Psoas muscle (tissue), 8 donors: ENCODE data around the gene NFIB. TPM values are rescaled to one million over a fixed set of nuclear protein-coding genes. Genes with fewer than 3 reads are reported as not detected.

Experiments used
- ATAC-seq, 4 donors: fragments of 200-7000 bp; cut with Tn5 transposase; one replicate each; pipeline ENCODE4 v1.9.1; 2020; ENCODE audit warnings: moderate library complexity in 3 of 4, mild to moderate bottlenecking in 2 of 4
- DNase-seq, 2 donors: peaks; one replicate each; pipeline ENCODE4 v3.0.0-alpha.2; 2020
- H3K27ac ChIP-seq: fragments of 200-600 bp; one replicate; pipeline ENCODE4 v1.8.0; 2022
- H3K27me3 ChIP-seq, 3 donors: fragments of 200-600 bp in 1 of 3; one replicate each; pipeline versions ENCODE4 v1.6.1 to v1.8.0; 2013 to 2022; ENCODE audit warnings: low read length in 2 of 3, mild to moderate bottlenecking in 2 of 3, moderate library complexity in 1 of 3; ENCODE audit not compliant: insufficient read depth in 3 of 3
- H3K36me3 ChIP-seq, 2 donors: fragments of 200-600 bp in 1 of 2; one replicate each; pipeline versions ENCODE4 v1.6.1 to v1.8.0; 2013 to 2022; ENCODE audit warnings: low read depth in 1 of 2, mild to moderate bottlenecking in 1 of 2, moderate library complexity in 1 of 2; ENCODE audit not compliant: insufficient read depth in 1 of 2
- H3K4me1 ChIP-seq: fragments of 200-600 bp; one replicate; pipeline ENCODE4 v1.8.0; 2022
- H3K4me3 ChIP-seq: fragments of 200-600 bp; one replicate; pipeline ENCODE4 v1.8.0; 2022; ENCODE audit warnings: mild to moderate bottlenecking
- H3K9me3 ChIP-seq: fragments of 200-600 bp; one replicate; pipeline ENCODE4 v1.8.0; 2022
- CTCF ChIP-seq: fragments of 200-600 bp; IDR thresholded peaks from one replicate; pipeline ENCODE4 v1.8.0; 2022; ENCODE audit warnings: antibody characterized with exemption
- WGBS, 3 donors: extraction: QIAGEN DNeasy Blood & Tissue Kit; methylation state at CpG; one replicate each; pipeline versions ENCODE4 v1.1.6 to v1.1.7; 2013; 5-methylcytosine and 5-hydroxymethylcytosine counted together
- intact Hi-C, 2 donors: fragments of 100-400 bp; cut with DNase I; formaldehyde crosslinking; loops; one replicate each; pipeline versions ENCODE4 v1.11.0 to v1.14.2; 2022
- polyA plus RNA-seq, 3 donors: library from polyadenylated mRNA; stranded (reverse); fragments of 200-250 nt; gene quantifications; one replicate each; pipeline ENCODE4 v1.2.3, GENCODE V29; 2013
- total RNA-seq, 4 donors: library from RNA; stranded (reverse); fragmentation: NEBNext Ultra II Directional in 2 of 4; extraction: Animal tissue kit (Norgen Biotek cat#: 25700) in 2 of 4; gene quantifications; one replicate each; pipeline versions ENCODE4 v1.2.1 to v1.2.4, GENCODE V29; 2021 to 2023
- donor health status: healthy with polysubstance abuse.
- donor health status: DM: no; HTN: no; CAD: no; lungs with moderate emphysema.
- donor health status: Bipolar disorder and iron deficiency.
- donor health status: healthy.
- donor health status: DM: yes; HTN: yes; CAD: no.
- donor health status: DM: no; HTN: no; CAD: no.
- donor health status: DM: no; HTN: no; CAD: no.
- donor health status: DM: yes; HTN: yes; CAD: no.

NFIB gene
- total and polyA plus RNA-seq, 7 donors = 5.8 to 65.1 (median 35.0) TPM

GRCh38 chr9:14106699-14107098, 207.2 kb downstream of the NFIB start:
- 90 to 94% (median 94%) methylated on average over 2 of the region's 2 CpGs for WGBS, 3 donors
- H3K9me3 ChIP-seq = no peaks in the 10 kb centered on the region
- no peaks in the 10 kb centered on the region for H3K27me3 ChIP-seq
- ATAC-seq (no peak), DNase-seq (no peak)
- peaks cover 11% of the 10 kb centered on the region for H3K4me1 ChIP-seq
- peaks cover 0 to 19% of the 10 kb centered on the region in 2 donors for H3K36me3 ChIP-seq
- no peak overlapping the region for H3K27ac ChIP-seq
- TF ChIP-seq CTCF = no peak
- H3K4me3 ChIP-seq = no peak overlapping the region
- intact Hi-C loops = no loop called here

DNA sequence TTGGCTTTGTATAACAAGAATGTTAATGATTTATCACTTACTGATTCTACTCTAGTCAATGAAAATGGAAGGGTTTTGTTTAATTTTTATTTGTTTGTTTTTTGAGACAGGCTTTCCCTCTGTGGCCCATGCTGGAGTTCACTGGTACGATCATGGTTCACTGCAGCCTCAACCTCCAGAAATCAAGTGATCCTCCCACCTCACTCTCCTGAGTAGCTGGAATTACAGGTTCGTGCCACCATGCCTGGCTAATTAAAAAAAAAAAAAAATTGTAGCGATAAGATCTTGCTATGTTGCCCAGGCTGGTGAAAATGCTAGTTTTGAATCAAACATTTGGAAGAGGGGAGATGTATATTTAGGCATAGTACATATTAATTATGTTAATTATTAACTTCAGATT, 209.4 kb downstream of the NFIB start:
- 94 to 100% (median 95%) methylated on average over 3 of the region's 3 CpGs for WGBS, 3 donors
- Histone ChIP-seq H3K9me3 (no peaks in the 10 kb centered on the region), H3K36me3 (no peaks in the 10 kb centered on the region), H3K4me3 (no peak overlapping the region), H3K27me3 (no peaks in the 10 kb centered on the region), H3K4me1 (peaks cover 14% of the 10 kb centered on the region), H3K27ac (no peak overlapping the region)
- intact Hi-C loops = no loop called here
- no peak for TF ChIP-seq CTCF
- no peak for DNase-seq
- ATAC-seq = no peak

DNA sequence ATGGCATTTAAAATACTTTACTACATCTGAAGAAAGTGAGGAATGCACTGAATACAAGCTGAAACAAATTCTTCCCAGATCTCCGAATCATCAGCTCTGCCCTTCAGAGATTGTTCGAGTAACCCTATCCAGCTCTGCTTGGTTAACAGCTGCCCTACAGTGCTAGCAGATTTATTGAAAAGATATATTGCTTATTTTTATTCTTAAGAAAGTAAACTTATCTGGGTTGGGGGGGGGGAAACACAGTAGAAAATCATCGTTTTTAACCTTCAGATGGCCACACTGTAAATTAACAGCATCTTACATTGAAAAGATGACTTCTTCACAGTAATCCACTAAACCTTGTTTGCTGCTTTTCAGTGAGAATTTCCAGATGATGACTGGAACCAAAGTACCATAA, 210.8 kb downstream of the NFIB start:
- no peak for TF ChIP-seq CTCF
- no peaks in the 10 kb centered on the region for H3K36me3 ChIP-seq
- intact Hi-C loops = no loop called here
- ATAC-seq (peak in 2 of 4 donors; percentile 47 to 50), DNase-seq (no peak)
- H3K9me3 ChIP-seq = no peaks in the 10 kb centered on the region
- H3K4me1 ChIP-seq = peaks cover 25% of the 10 kb centered on the region
- no peaks in the 10 kb centered on the region for H3K27me3 ChIP-seq
- H3K4me3 ChIP-seq = no peak overlapping the region
- H3K27ac ChIP-seq = no peak overlapping the region
- WGBS, 3 donors = 14 to 28% (median 16%) methylated on average over 3 of the region's 3 CpGs

DNA sequence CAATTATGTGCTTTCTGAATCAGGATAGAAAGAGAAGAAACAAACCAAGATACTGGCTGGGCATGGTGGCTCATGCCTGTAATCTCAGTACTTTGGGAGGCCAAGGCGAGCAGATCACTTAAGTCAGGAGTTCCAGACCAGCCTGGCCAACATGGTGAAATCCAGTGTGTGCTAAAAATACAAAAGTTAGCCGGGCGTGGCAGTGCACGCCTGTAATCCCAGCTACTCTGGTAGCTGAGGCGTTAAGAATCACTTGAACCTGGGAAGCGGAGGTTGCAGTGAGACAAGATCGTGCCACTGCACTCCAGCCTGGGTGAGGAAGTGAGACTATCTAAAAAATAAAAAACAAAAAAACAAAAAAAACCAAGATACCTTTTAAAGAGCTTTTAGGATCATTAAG, 214.2 kb downstream of the NFIB start:
- Histone ChIP-seq H3K4me1 (peaks cover 27% of the 10 kb centered on the region), H3K27ac (no peak overlapping the region), H3K9me3 (no peaks in the 10 kb centered on the region), H3K36me3 (no peaks in the 10 kb centered on the region), H3K4me3 (no peak overlapping the region), H3K27me3 (no peaks in the 10 kb centered on the region)
- ATAC-seq (peak in 2 of 4 donors; percentile 45 to 46), DNase-seq (no peak)
- TF ChIP-seq CTCF = no peak
- intact Hi-C loops = loop anchor here (10.0 kb wide), 1 partner anchor 675 kb away; no protein-coding TSS in a partner anchor
- WGBS, 3 donors = 58 to 91% (median 60%) methylated on average over 7 of the region's 7 CpGs

GRCh38 chr9:14098486-14099180, 215.3 kb downstream of the NFIB start:
- no peaks in the 10 kb centered on the region for H3K9me3 ChIP-seq
- TF ChIP-seq CTCF = no peak
- intact Hi-C loops = loop anchor here (1.0 to 10.0 kb wide), 2 partner anchors 46 to 674 kb away; no protein-coding TSS in a partner anchor
- DNase-seq (no peak), ATAC-seq (no peak)
- H3K4me3 ChIP-seq = no peak overlapping the region
- peaks cover 0 to 3% of the 10 kb centered on the region in 2 donors for H3K36me3 ChIP-seq
- H3K27me3 ChIP-seq = no peaks in the 10 kb centered on the region
- H3K27ac ChIP-seq = no peak overlapping the region
- H3K4me1 ChIP-seq = peaks cover 26% of the 10 kb centered on the region
- 53 to 61% (median 55%) methylated on average over 3 of the region's 3 CpGs for WGBS, 3 donors
